Measurements from ENCODE around the gene POPDC2.

The POPDC2 gene

GRCh38 chr3:119641416-119641815, 19.0 kb downstream of the POPDC2 start:
- no peak for DNase-seq

GRCh38 chr3:119639494-119640350, 20.7 kb downstream of the POPDC2 start:
- no peak for DNase-seq

- no peak for DNase-seq
Observed at GRCh38 chr3:119637679-119638477, 22.5 kb downstream of the POPDC2 start.

- DNase-seq, result no peak
Observed at GRCh38 chr3:119636891-119637611, 23.3 kb downstream of the POPDC2 start.

- no peak for DNase-seq
Observed at GRCh38 chr3:119636249-119636648, 24.1 kb downstream of the POPDC2 start.

GRCh38 chr3:119635719-119636118, 24.7 kb downstream of the POPDC2 start:
- DNase-seq, result no peak

- DNase-seq, result no peak
Observed at GRCh38 chr3:119632829-119633228, 27.6 kb downstream of the POPDC2 start.

- DNase-seq, result no peak
Observed at GRCh38 chr3:119632216-119632615, 28.2 kb downstream of the POPDC2 start.

GRCh38 chr3:119631516-119631915, 28.9 kb downstream of the POPDC2 start:
- DNase-seq, result no peak

- DNase-seq, result no peak
Observed at GRCh38 chr3:119630880-119631329, 29.5 kb downstream of the POPDC2 start.

GRCh38 chr3:119630128-119630879, 30.1 kb downstream of the POPDC2 start:
- DNase-seq, result no peak

- no peak for DNase-seq
Observed at GRCh38 chr3:119628816-119629445, 31.5 kb downstream of the POPDC2 start.

- no peak for DNase-seq
Observed at GRCh38 chr3:119628390-119628789, 32.0 kb downstream of the POPDC2 start.

- DNase-seq, result peak in 1 of 56 donors; percentile 4
Observed at GRCh38 chr3:119627461-119627860, 32.9 kb downstream of the POPDC2 start.

GRCh38 chr3:119626196-119626595, 34.2 kb downstream of the POPDC2 start:
- DNase-seq, result no peak

GRCh38 chr3:119625451-119626153, 34.8 kb downstream of the POPDC2 start:
- DNase-seq, result no peak

- no peak for DNase-seq
Observed at GRCh38 chr3:119624002-119624720, 36.2 kb downstream of the POPDC2 start.

GRCh38 chr3:119620899-119621298, 39.5 kb downstream of the POPDC2 start:
- no peak for DNase-seq

GRCh38 chr3:119619094-119619493, 41.3 kb downstream of the POPDC2 start:
- no peak for DNase-seq
